SU-DHL-6 (cell line): ENCODE results near the gene BMP2K.
"Not testable (repeated sequence)": the region's sequence is repeated elsewhere in the genome, so short reads cannot be mapped to it uniquely, and the experiment has no call there.

Experiments used
- H2AFZ ChIP-seq: fragments of 200-600 bp; sonication (generic); 2 replicates; pipeline ENCODE4 v1.6.1; 2014; ENCODE audit warnings: low read depth, mild to moderate bottlenecking, moderate library complexity, mixed read lengths, antibody characterized with exemption, low read length; ENCODE audit not compliant: severe bottlenecking
- H3F3A ChIP-seq: fragments of 200-600 bp; shearing (Covaris generic); 2 replicates; pipeline ENCODE4 v1.6.0; 2016; ENCODE audit warnings: antibody characterized with exemption, mild to moderate bottlenecking; ENCODE audit not compliant: insufficient read depth
- H3K27ac ChIP-seq: fragments of 200-600 bp; sonication (generic); 2 replicates; pipeline ENCODE4 v1.5.1; 2016; ENCODE audit warnings: low read depth, mild to moderate bottlenecking, low read length, moderate library complexity, mixed read lengths
- H3K27me3 ChIP-seq: fragments of 200-600 bp; sonication (generic), shearing (Covaris generic); 2 replicates; pipeline ENCODE4 v1.6.0; 2014; ENCODE audit warnings: mild to moderate bottlenecking, low read length
- H3K36me3 ChIP-seq: fragments of 200-600 bp; sonication (generic); 2 replicates; pipeline ENCODE4 v1.6.1; 2014; ENCODE audit warnings: mild to moderate bottlenecking, low read length, mixed read lengths
- H3K4me2 ChIP-seq: fragments of 300-600, 200-600 bp; shearing (Covaris generic), sonication (generic); 2 replicates; pipeline ENCODE4 v1.6.0; 2014; ENCODE audit warnings: low read length, low read depth, mild to moderate bottlenecking; ENCODE audit not compliant: poor library complexity, severe bottlenecking
- H3K4me3 ChIP-seq: fragments of 200-600 bp; sonication (generic); 2 replicates; pipeline ENCODE4 v1.5.1; 2014; ENCODE audit warnings: antibody characterized with exemption, low read length, mild to moderate bottlenecking, mixed read lengths; ENCODE audit not compliant: insufficient read depth, poor library complexity, severe bottlenecking
- H3K79me2 ChIP-seq: fragments of 200-600 bp; sonication (generic); 2 replicates; pipeline ENCODE4 v1.6.1; 2014; ENCODE audit warnings: mild to moderate bottlenecking, low read length, moderate library complexity; ENCODE audit not compliant: insufficient read depth
- H3K9ac ChIP-seq: fragments of 200-600 bp; sonication (generic); 2 replicates; pipeline ENCODE4 v1.7.0; 2014; ENCODE audit warnings: mild to moderate bottlenecking, low read length
- H3K9me2 ChIP-seq: fragments of 200-600 bp; sonication (generic); replicated peaks from 2 replicates; pipeline ENCODE4 v1.6.1; 2014; ENCODE audit warnings: low read length; ENCODE audit not compliant: insufficient read depth
- H3K9me3 ChIP-seq: fragments of 200-600 bp; sonication (generic); 2 replicates; pipeline ENCODE4 v1.6.1; 2014; ENCODE audit warnings: low read length, mixed read lengths; ENCODE audit not compliant: insufficient read depth
- H4K20me1 ChIP-seq: fragments of 200-600 bp; sonication (generic); 2 replicates; pipeline ENCODE4 v1.6.1; 2014; ENCODE audit warnings: low read depth, mild to moderate bottlenecking, antibody characterized with exemption, low read length, moderate library complexity, mixed read lengths
- CTCF ChIP-seq: fragments of 200-600 bp; sonication (generic); IDR thresholded peaks from one replicate; pipeline ENCODE4 v1.5.1; 2017; ENCODE audit warnings: antibody characterized with exemption, mild to moderate bottlenecking, low read length, moderate library complexity; ENCODE audit not compliant: insufficient read depth, poor library complexity, severe bottlenecking
- EZH2phosphoT487 ChIP-seq: fragments of 200-600 bp; sonication (generic), shearing (Covaris generic); conservative IDR thresholded peaks from 2 replicates; pipeline ENCODE4 v1.6.1; 2018; ENCODE audit warnings: mild to moderate bottlenecking, antibody characterized with exemption, low read length, moderate library complexity, mixed read lengths

The BMP2K gene

GRCh38 chr4:78818530-78819079 is 42.5 kb downstream of the BMP2K start:
- Histone ChIP-seq H3K4me2 (no peak overlapping the region), H3K9ac (no peak overlapping the region), H3K4me3 (no peak overlapping the region), H3K27ac (no peak overlapping the region), H3K36me3 (no peaks in the 10 kb centered on the region), H3F3A (no peaks in the 10 kb centered on the region), H3K9me3 (no peaks in the 10 kb centered on the region), H3K9me2 (no peaks in the 10 kb centered on the region), H3K27me3 (no peaks in the 10 kb centered on the region), H2AFZ (no peak overlapping the region), H3K79me2 (no peaks in the 10 kb centered on the region), H4K20me1 (no peaks in the 10 kb centered on the region)
- TF ChIP-seq EZH2phosphoT487 (no peak), CTCF (no peak)

GRCh38 chr4:78824001-78824400 is 47.9 kb downstream of the BMP2K start:
- no peaks in the 10 kb centered on the region for H3F3A ChIP-seq
- no peak overlapping the region for H2AFZ ChIP-seq
- no peaks in the 10 kb centered on the region for H3K79me2 ChIP-seq
- H3K4me3 ChIP-seq, result no peak overlapping the region
- H3K9ac ChIP-seq, result no peak overlapping the region
- H3K27me3 ChIP-seq, result no peaks in the 10 kb centered on the region
- TF ChIP-seq CTCF, result no peak
- no peak for TF ChIP-seq EZH2phosphoT487
- no peak overlapping the region for H3K4me2 ChIP-seq
- no peaks in the 10 kb centered on the region for H3K9me3 ChIP-seq
- no peaks in the 10 kb centered on the region for H3K9me2 ChIP-seq
- H4K20me1 ChIP-seq, result no peaks in the 10 kb centered on the region
- H3K36me3 ChIP-seq, result no peaks in the 10 kb centered on the region
- no peak overlapping the region for H3K27ac ChIP-seq

DNA sequence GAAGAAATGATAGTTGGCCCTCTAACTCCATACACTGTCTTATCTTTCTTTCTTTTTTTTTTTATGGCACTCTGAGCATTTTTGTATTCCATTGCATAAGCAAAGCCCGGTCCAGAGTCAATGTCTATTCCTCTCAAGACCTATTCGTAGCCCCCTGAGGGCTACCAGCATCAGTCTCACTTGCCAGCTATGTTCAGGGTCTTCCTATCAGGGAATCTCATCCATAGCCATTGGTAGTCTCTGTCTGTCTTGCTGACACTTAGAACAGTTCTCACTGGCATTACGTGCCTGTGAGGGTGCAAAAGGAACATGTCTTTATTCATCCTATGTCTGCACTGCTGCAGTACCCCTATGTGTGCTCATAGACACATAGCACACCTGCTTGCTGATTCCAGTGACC is 51.0 kb downstream of the BMP2K start:
- Histone ChIP-seq H2AFZ (no peak overlapping the region), H3K79me2 (no peaks in the 10 kb centered on the region), H3K9me3 (no peaks in the 10 kb centered on the region), H3K4me3 (no peak overlapping the region), H3K9ac (no peak overlapping the region), H3F3A (no peaks in the 10 kb centered on the region), H3K27me3 (no peaks in the 10 kb centered on the region), H3K9me2 (no peaks in the 10 kb centered on the region), H3K36me3 (no peaks in the 10 kb centered on the region), H3K4me2 (no peak overlapping the region), H3K27ac (no peak overlapping the region), H4K20me1 (no peaks in the 10 kb centered on the region)
- no peak for TF ChIP-seq EZH2phosphoT487

- TF ChIP-seq CTCF, result no peak
- TF ChIP-seq EZH2phosphoT487, result no peak
- Histone ChIP-seq H3K4me2 (no peak overlapping the region), H3K9me2 (no peaks in the 10 kb centered on the region), H3K4me3 (no peak overlapping the region), H4K20me1 (no peaks in the 10 kb centered on the region), H3K27me3 (no peaks in the 10 kb centered on the region), H3F3A (no peaks in the 10 kb centered on the region), H3K9me3 (no peaks in the 10 kb centered on the region), H3K27ac (no peak overlapping the region), H3K79me2 (no peaks in the 10 kb centered on the region), H3K9ac (no peak overlapping the region), H2AFZ (no peak overlapping the region), H3K36me3 (no peaks in the 10 kb centered on the region)
These were observed 53.1 kb downstream of the BMP2K start for GRCh38 chr4:78829296-78829695.

GRCh38 chr4:78839676-78840075 is 63.5 kb downstream of the BMP2K start:
- H3K27ac ChIP-seq, H3K79me2 ChIP-seq, H3K9me2 ChIP-seq, H3K36me3 ChIP-seq, H4K20me1 ChIP-seq, H2AFZ ChIP-seq, H3K4me3 ChIP-seq, H3K4me2 ChIP-seq, H3K27me3 ChIP-seq, H3K9ac ChIP-seq, H3K9me3 ChIP-seq, H3F3A ChIP-seq: not testable (repeated sequence)

- not testable (repeated sequence) for H3K36me3 ChIP-seq, H3K4me2 ChIP-seq, H4K20me1 ChIP-seq, H3K9me2 ChIP-seq, H3K27ac ChIP-seq, H3K9ac ChIP-seq, H3F3A ChIP-seq, H3K79me2 ChIP-seq, H3K27me3 ChIP-seq, H3K4me3 ChIP-seq, H3K9me3 ChIP-seq, H2AFZ ChIP-seq
These were observed 64.1 kb downstream of the BMP2K start for GRCh38 chr4:78840286-78840685.
